GM12892 (cell line): ENCODE measurements around the gene TRAPPC14.
"Not testable (repeated sequence)": the region's sequence is repeated elsewhere in the genome, so short reads cannot be mapped to it uniquely, and the experiment has no call there.

Source experiments
- DNase-seq: peaks from one replicate; pipeline ENCODE4 v3.0.0; 2011; ENCODE audit not compliant: insufficient read length
- FAIRE-seq: peaks from 2 replicates; lab custom pipeline; 2011; peaks lifted over from hg19 to GRCh38; lab: Jason Lieb, UNC
- POLR2A ChIP-seq: IDR thresholded peaks from 2 replicates; pipeline ENCODE4 v1.6.1; 2011; ENCODE audit warnings: low read depth, low read length, control low read depth
- POLR2AphosphoS5 ChIP-seq: IDR thresholded peaks from 2 replicates; pipeline ENCODE4 v1.6.1; 2011; ENCODE audit warnings: low read depth, low read length, control low read depth
- TAF1 ChIP-seq: IDR thresholded peaks from 2 replicates; pipeline ENCODE4 v1.6.1; 2011; ENCODE audit warnings: low read depth, mild to moderate bottlenecking, control low read depth, low read length, borderline replicate concordance

The TRAPPC14 gene

GRCh38 chr7:100185726-100186125, 27.2 kb upstream of the TRAPPC14 start:
- FAIRE-seq (no peak), DNase-seq (no peak)
- TF ChIP-seq POLR2AphosphoS5: no peak
- no peak for TF ChIP-seq TAF1
- TF ChIP-seq POLR2A: no peak

GRCh38 chr7:100183090-100183489, 24.6 kb upstream of the TRAPPC14 start:
- not testable (repeated sequence) for DNase-seq, FAIRE-seq

GRCh38 chr7:100182616-100183015, 24.1 kb upstream of the TRAPPC14 start:
- FAIRE-seq, DNase-seq: not testable (repeated sequence)

GRCh38 chr7:100180084-100180483, 21.6 kb upstream of the TRAPPC14 start:
- DNase-seq, FAIRE-seq: not testable (repeated sequence)

GRCh38 chr7:100177045-100178001, 18.8 kb upstream of the TRAPPC14 start, which contains the start of the genes GPC2 and STAG3:
TSS of gene GPC2 (minus strand) at chr7:100177381. CDS start at chr7:100177199, 182 bp downstream.
TSS of gene STAG3 (plus strand) at chr7:100177918. CDS start at chr7:100180557, 2,639 bp downstream.
- no peak for TF ChIP-seq POLR2A
- TF ChIP-seq TAF1: peak; percentile 31; the same call in 1 of the 2 replicates
- peak; percentile 97 for FAIRE-seq
- DNase-seq: peak; percentile 91

- DNase-seq (no peak), FAIRE-seq (no peak)
- TF ChIP-seq POLR2A (no peak), TAF1 (no peak), POLR2AphosphoS5 (no peak)
These were observed 17.8 kb upstream of the TRAPPC14 start for GRCh38 chr7:100176096-100177044.

- TF ChIP-seq POLR2A (no peak), POLR2AphosphoS5 (no peak), TAF1 (no peak)
- DNase-seq (no peak), FAIRE-seq (no peak)
These were observed 16.9 kb upstream of the TRAPPC14 start for GRCh38 chr7:100175296-100175935.

- no peak for FAIRE-seq
- DNase-seq: no peak
- TF ChIP-seq TAF1 (no peak), POLR2AphosphoS5 (no peak)
These were observed 16.1 kb upstream of the TRAPPC14 start for GRCh38 chr7:100174582-100174981.

GRCh38 chr7:100173806-100174495, 15.4 kb upstream of the TRAPPC14 start:
- no peak for FAIRE-seq
- TF ChIP-seq POLR2A (no peak), TAF1 (no peak), POLR2AphosphoS5 (no peak)
- DNase-seq: no peak

GRCh38 chr7:100171840-100172239, 13.3 kb upstream of the TRAPPC14 start:
- FAIRE-seq: no peak
- no peak for DNase-seq
- TF ChIP-seq POLR2A (no peak), POLR2AphosphoS5 (no peak), TAF1 (no peak)

- DNase-seq (no peak), FAIRE-seq (peak; percentile 58)
- TF ChIP-seq POLR2A (no peak), POLR2AphosphoS5 (no peak), TAF1 (no peak)
These were observed 12.7 kb upstream of the TRAPPC14 start for GRCh38 chr7:100171087-100171681.
